Activated CD8-positive, alpha-beta memory T cell treated with anti-CD3 and anti-CD28 coated beads, Interleukin-2, amount 10 ng/mL, durations not matched to agents 7 days and 5 days (primary cell): ENCODE measurements around the gene TEKT2. TPM values are rescaled to one million over a fixed set of nuclear protein-coding genes. Genes with fewer than 3 reads are reported as not detected.

Experiments
- ATAC-seq: fragments of 150-1000 bp; cut with Tn5 transposase; one replicate; pipeline ENCODE4 v1.10.0; 2021; ENCODE audit warnings: moderate library complexity
- CTCF ChIA-PET: fragments of 350-600 bp; sonication (Branson Sonifier 250); formaldehyde crosslinking; loops from one replicate; lab custom pipeline; 2021; ENCODE audit warnings: antibody characterized with exemption; lab: Charles Lee
- DNase-seq: peaks from one replicate; pipeline ENCODE4 v3.0.0-alpha.2; 2020
- H3K27ac Mint-ChIP-seq: one replicate; pipeline ENCODE4 v1.8.0; 2021; ENCODE audit warnings: mild to moderate bottlenecking, mixed read lengths
- H3K27me3 Mint-ChIP-seq: one replicate; pipeline ENCODE4 v1.8.0; 2021; ENCODE audit warnings: mixed read lengths
- H3K36me3 Mint-ChIP-seq: one replicate; pipeline ENCODE4 v1.8.0; 2021; ENCODE audit warnings: mild to moderate bottlenecking, mixed read lengths
- H3K4me1 Mint-ChIP-seq: one replicate; pipeline ENCODE4 v1.8.0; 2021; ENCODE audit warnings: mixed read lengths
- H3K4me3 Mint-ChIP-seq: one replicate; pipeline ENCODE4 v1.8.0; 2021; ENCODE audit warnings: mild to moderate bottlenecking, moderate library complexity, mixed read lengths
- H3K9me3 Mint-ChIP-seq: one replicate; pipeline ENCODE4 v1.8.0; 2022; ENCODE audit warnings: low read depth, mixed read lengths
- total RNA-seq, 2 experiments: library from RNA; stranded (reverse); gene quantifications; one replicate each; pipeline ENCODE4 v1.2.3, GENCODE V29; 2021

TEKT2 gene, protein sequence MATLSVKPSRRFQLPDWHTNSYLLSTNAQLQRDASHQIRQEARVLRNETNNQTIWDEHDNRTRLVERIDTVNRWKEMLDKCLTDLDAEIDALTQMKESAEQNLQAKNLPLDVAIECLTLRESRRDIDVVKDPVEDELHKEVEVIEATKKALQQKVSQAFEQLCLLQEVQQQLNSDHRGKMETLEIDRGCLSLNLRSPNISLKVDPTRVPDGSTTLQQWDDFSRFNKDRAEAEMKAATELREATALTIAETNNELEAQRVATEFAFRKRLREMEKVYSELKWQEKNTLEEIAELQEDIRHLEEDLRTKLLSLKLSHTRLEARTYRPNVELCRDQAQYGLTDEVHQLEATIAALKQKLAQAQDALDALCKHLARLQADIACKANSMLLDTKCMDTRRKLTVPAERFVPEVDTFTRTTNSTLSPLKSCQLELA
- total RNA-seq, result not detected

GRCh38 chr1:36083635-36084496 lies at the start of gene TEKT2:
Gene TEKT2 (plus strand): TSS chr1:36084094. CDS start chr1:36084922, 828 bp downstream.
- CTCF ChIA-PET, result interaction anchor here (0.5 to 1.5 kb wide), 2 partner anchors 51 to 69 kb away, joined by 3 to 5 read pairs; no protein-coding TSS in a partner anchor
- Mint-ChIP-seq H3K36me3 (no peaks in the 10 kb centered on the region), H3K9me3 (no peaks in the 10 kb centered on the region), H3K27me3 (peaks cover 38% of the 10 kb centered on the region), H3K4me1 (peaks cover 5% of the 10 kb centered on the region), H3K27ac (no peak within 1 kb of the TSS), H3K4me3 (no peak within 1 kb of the TSS)
- DNase-seq, result no peak
- no peak for ATAC-seq

- H3K9me3 Mint-ChIP-seq, result no peaks in the 10 kb centered on the region
- no peak overlapping the region for H3K4me3 Mint-ChIP-seq
- H3K27ac Mint-ChIP-seq, result peak overlapping the region; percentile 17
- CTCF ChIA-PET, result no interaction called here
- H3K27me3 Mint-ChIP-seq, result no peaks in the 10 kb centered on the region
- H3K36me3 Mint-ChIP-seq, result peaks cover 34% of the 10 kb centered on the region
- DNase-seq (no peak), ATAC-seq (no peak)
- H3K4me1 Mint-ChIP-seq, result peaks cover 8% of the 10 kb centered on the region
Observed at GRCh38 chr1:36034692-36035091, 49.2 kb upstream of the TEKT2 start.

GRCh38 chr1:36035154-36035553 lies 48.7 kb upstream of the TEKT2 start:
- CTCF ChIA-PET, result no interaction called here
- Mint-ChIP-seq H3K36me3 (peaks cover 35% of the 10 kb centered on the region), H3K4me3 (no peak overlapping the region), H3K4me1 (peaks cover 8% of the 10 kb centered on the region), H3K27me3 (no peaks in the 10 kb centered on the region), H3K27ac (no peak overlapping the region), H3K9me3 (no peaks in the 10 kb centered on the region)
- ATAC-seq, result no peak
- DNase-seq, result no peak

DNA sequence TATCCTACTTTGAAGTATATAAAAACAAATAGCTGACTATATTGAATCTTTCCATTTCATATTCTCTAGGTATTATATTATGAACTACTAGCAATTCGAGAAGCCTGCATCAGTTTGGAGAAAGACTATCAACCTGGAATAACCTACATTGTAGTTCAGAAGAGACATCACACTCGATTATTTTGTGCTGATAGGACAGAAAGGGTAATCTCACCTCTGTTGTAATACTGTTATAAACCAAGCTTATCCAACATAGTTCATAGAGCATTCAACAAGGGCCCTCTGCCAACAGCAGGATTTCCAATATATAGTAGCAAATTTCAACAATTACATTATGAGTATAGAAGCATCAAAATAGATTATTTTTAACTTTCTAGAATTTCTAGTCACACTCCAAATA lies 43.7 kb upstream of the TEKT2 start:
- H3K27ac Mint-ChIP-seq, result no peak overlapping the region
- ATAC-seq (no peak), DNase-seq (no peak)
- CTCF ChIA-PET, result interaction anchor here (1.0 kb wide), 1 partner anchor 14 kb away, joined by 3 read pairs; no protein-coding TSS in a partner anchor
- H3K4me3 Mint-ChIP-seq, result no peak overlapping the region
- H3K4me1 Mint-ChIP-seq, result no peaks in the 10 kb centered on the region
- H3K27me3 Mint-ChIP-seq, result no peaks in the 10 kb centered on the region
- H3K36me3 Mint-ChIP-seq, result peaks cover 25% of the 10 kb centered on the region
- no peaks in the 10 kb centered on the region for H3K9me3 Mint-ChIP-seq

GRCh38 chr1:36051821-36052220 lies 32.1 kb upstream of the TEKT2 start:
- ATAC-seq, result no peak
- DNase-seq, result no peak
- Mint-ChIP-seq H3K9me3 (peaks cover 2% of the 10 kb centered on the region), H3K4me3 (no peak overlapping the region), H3K27ac (no peak overlapping the region), H3K27me3 (no peaks in the 10 kb centered on the region), H3K4me1 (no peaks in the 10 kb centered on the region), H3K36me3 (peaks cover 23% of the 10 kb centered on the region)
- CTCF ChIA-PET, result no interaction called here

DNA sequence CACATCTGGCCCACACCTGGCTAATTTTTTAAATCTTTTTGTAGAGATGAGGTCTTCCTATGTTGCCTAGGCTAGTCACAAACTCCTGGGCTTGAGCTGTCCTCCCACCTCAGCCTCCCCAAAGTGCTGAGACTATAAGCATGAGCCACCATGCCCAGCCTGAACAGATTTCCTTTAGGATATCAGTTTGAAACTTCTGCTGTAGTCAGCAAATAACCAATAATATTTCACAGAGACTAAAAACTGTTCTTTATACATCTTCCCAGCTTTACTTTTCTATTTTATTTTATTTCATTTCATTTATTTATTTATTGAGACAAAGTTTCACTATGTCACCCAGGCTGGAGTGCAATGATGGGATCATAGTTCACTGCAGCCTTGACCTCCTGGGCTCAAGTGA lies 29.9 kb upstream of the TEKT2 start:
- Mint-ChIP-seq H3K36me3 (peaks cover 8% of the 10 kb centered on the region), H3K4me3 (no peak overlapping the region), H3K9me3 (no peaks in the 10 kb centered on the region), H3K27me3 (no peaks in the 10 kb centered on the region), H3K27ac (no peak overlapping the region), H3K4me1 (no peaks in the 10 kb centered on the region)
- ATAC-seq (no peak), DNase-seq (no peak)
- CTCF ChIA-PET, result interaction anchor here (0.6 kb wide), 1 partner anchor 14 kb away, joined by 3 read pairs; no protein-coding TSS in a partner anchor

- no peak overlapping the region for H3K4me3 Mint-ChIP-seq
- H3K4me1 Mint-ChIP-seq, result no peaks in the 10 kb centered on the region
- CTCF ChIA-PET, result no interaction called here
- H3K27ac Mint-ChIP-seq, result no peak overlapping the region
- no peak for DNase-seq
- ATAC-seq, result no peak
- no peaks in the 10 kb centered on the region for H3K9me3 Mint-ChIP-seq
- H3K36me3 Mint-ChIP-seq, result peaks cover 5% of the 10 kb centered on the region
- H3K27me3 Mint-ChIP-seq, result no peaks in the 10 kb centered on the region
Observed at GRCh38 chr1:36055706-36056105, 28.2 kb upstream of the TEKT2 start.

GRCh38 chr1:36062315-36062714 lies 21.6 kb upstream of the TEKT2 start:
- Mint-ChIP-seq H3K36me3 (peaks cover 1% of the 10 kb centered on the region), H3K9me3 (no peaks in the 10 kb centered on the region), H3K27ac (no peak overlapping the region), H3K27me3 (no peaks in the 10 kb centered on the region), H3K4me1 (no peaks in the 10 kb centered on the region), H3K4me3 (no peak overlapping the region)
- ATAC-seq, result no peak
- CTCF ChIA-PET, result interaction anchor here (0.5 to 0.7 kb wide), 2 partner anchors 18 to 337 kb away, joined by 3 to 4 read pairs; no protein-coding TSS in a partner anchor
- no peak for DNase-seq

- H3K27ac Mint-ChIP-seq, result no peak overlapping the region
- no peak for DNase-seq
- H3K27me3 Mint-ChIP-seq, result no peaks in the 10 kb centered on the region
- no peaks in the 10 kb centered on the region for H3K36me3 Mint-ChIP-seq
- no peak for ATAC-seq
- CTCF ChIA-PET, result interaction anchor here (0.7 kb wide), 1 partner anchor 77 kb away, joined by 3 read pairs; no protein-coding TSS in a partner anchor
- H3K9me3 Mint-ChIP-seq, result no peaks in the 10 kb centered on the region
- H3K4me3 Mint-ChIP-seq, result no peak overlapping the region
- H3K4me1 Mint-ChIP-seq, result no peaks in the 10 kb centered on the region
Observed at GRCh38 chr1:36067871-36068270, 16.0 kb upstream of the TEKT2 start.

DNA sequence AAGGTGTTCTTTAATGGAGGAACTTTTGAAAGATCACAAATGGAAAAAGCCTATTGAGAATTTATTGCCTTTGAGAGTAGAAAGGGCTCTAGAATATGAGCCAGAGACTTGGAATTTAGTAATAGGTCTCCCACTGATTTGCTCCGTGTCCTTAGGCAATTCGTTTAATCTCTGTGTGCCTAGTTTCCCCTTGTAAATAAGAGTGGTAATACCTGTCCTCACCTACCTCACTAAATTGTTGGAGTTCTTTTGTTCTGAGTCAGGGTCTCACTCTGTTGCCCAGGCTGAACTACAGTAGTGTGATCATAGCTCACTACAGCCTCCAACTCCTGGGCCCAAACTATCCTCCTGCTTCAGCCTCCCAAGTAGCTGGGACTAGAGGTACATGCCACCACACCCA lies 15.0 kb upstream of the TEKT2 start:
- Mint-ChIP-seq H3K9me3 (no peaks in the 10 kb centered on the region), H3K27me3 (no peaks in the 10 kb centered on the region), H3K4me1 (no peaks in the 10 kb centered on the region), H3K36me3 (no peaks in the 10 kb centered on the region), H3K4me3 (no peak overlapping the region), H3K27ac (no peak overlapping the region)
- no peak for ATAC-seq
- CTCF ChIA-PET, result no interaction called here
- DNase-seq, result no peak

- CTCF ChIA-PET, result no interaction called here
- no peaks in the 10 kb centered on the region for H3K9me3 Mint-ChIP-seq
- H3K36me3 Mint-ChIP-seq, result no peaks in the 10 kb centered on the region
- no peaks in the 10 kb centered on the region for H3K4me1 Mint-ChIP-seq
- no peak overlapping the region for H3K27ac Mint-ChIP-seq
- DNase-seq, result no peak
- no peak for ATAC-seq
- no peaks in the 10 kb centered on the region for H3K27me3 Mint-ChIP-seq
- no peak overlapping the region for H3K4me3 Mint-ChIP-seq
Observed at GRCh38 chr1:36070349-36070748, 13.5 kb upstream of the TEKT2 start.

GRCh38 chr1:36076979-36077573 lies 6.8 kb upstream of the TEKT2 start:
- H3K36me3 Mint-ChIP-seq, result no peaks in the 10 kb centered on the region
- no peak for DNase-seq
- H3K27ac Mint-ChIP-seq, result no peak overlapping the region
- peaks cover 16% of the 10 kb centered on the region for H3K27me3 Mint-ChIP-seq
- ATAC-seq, result no peak
- no peaks in the 10 kb centered on the region for H3K4me1 Mint-ChIP-seq
- H3K4me3 Mint-ChIP-seq, result no peak overlapping the region
- no peaks in the 10 kb centered on the region for H3K9me3 Mint-ChIP-seq
- CTCF ChIA-PET, result no interaction called here

GRCh38 chr1:36080236-36080635 lies 3.7 kb upstream of the TEKT2 start:
- Mint-ChIP-seq H3K27me3 (peaks cover 38% of the 10 kb centered on the region), H3K27ac (no peak overlapping the region), H3K4me1 (peaks cover 3% of the 10 kb centered on the region), H3K36me3 (no peaks in the 10 kb centered on the region), H3K4me3 (no peak overlapping the region), H3K9me3 (no peaks in the 10 kb centered on the region)
- ATAC-seq (no peak), DNase-seq (no peak)
- CTCF ChIA-PET, result interaction anchor here (0.6 to 0.7 kb wide), 2 partner anchors 17 to 18 kb away, joined by 3 to 4 read pairs; no protein-coding TSS in a partner anchor
